GM12878 (cell line): ENCODE results near the gene FAM120B.

Source experiments
- CTCF ChIP-seq, 3 experiments: IDR thresholded peaks in 2 of 3; conservative IDR thresholded peaks in 1 of 3; 2 replicates each; pipeline ENCODE4 v1.5.1; 2011; ENCODE audit warnings: low read depth in 3 of 3, low read length in 3 of 3, mild to moderate bottlenecking in 3 of 3, control low read depth in 2 of 3, moderate library complexity in 2 of 3, inconsistent platforms in 1 of 3, mixed read lengths in 1 of 3; ENCODE audit not compliant: control insufficient read depth in 2 of 3, insufficient read depth in 1 of 3; ENCODE audit errors: extremely low read depth in 1 of 3
- HCFC1 ChIP-seq: fragments of 150-350 bp; IDR thresholded peaks from 2 replicates; pipeline ENCODE4 v1.6.1; 2014; ENCODE audit warnings: low read length
- JUND ChIP-seq: IDR thresholded peaks from 2 replicates; pipeline ENCODE4 v1.6.1; 2012; ENCODE audit warnings: low read depth, mild to moderate bottlenecking, low read length, improper control_type of control experiment, moderate library complexity
- POLR2AphosphoS5 ChIP-seq: IDR thresholded peaks from 2 replicates; pipeline ENCODE4 v1.6.1; 2011; ENCODE audit warnings: mild to moderate bottlenecking, low read length, inconsistent platforms
- SMAD5 ChIP-seq: IDR thresholded peaks from 2 replicates; pipeline ENCODE4 v1.6.1; 2016; ENCODE audit warnings: antibody characterized with exemption, low read depth
- TAF1 ChIP-seq: IDR thresholded peaks from 2 replicates; pipeline ENCODE4 v1.6.1; 2011; ENCODE audit warnings: mild to moderate bottlenecking, low read depth, low read length, borderline replicate concordance

DNA sequence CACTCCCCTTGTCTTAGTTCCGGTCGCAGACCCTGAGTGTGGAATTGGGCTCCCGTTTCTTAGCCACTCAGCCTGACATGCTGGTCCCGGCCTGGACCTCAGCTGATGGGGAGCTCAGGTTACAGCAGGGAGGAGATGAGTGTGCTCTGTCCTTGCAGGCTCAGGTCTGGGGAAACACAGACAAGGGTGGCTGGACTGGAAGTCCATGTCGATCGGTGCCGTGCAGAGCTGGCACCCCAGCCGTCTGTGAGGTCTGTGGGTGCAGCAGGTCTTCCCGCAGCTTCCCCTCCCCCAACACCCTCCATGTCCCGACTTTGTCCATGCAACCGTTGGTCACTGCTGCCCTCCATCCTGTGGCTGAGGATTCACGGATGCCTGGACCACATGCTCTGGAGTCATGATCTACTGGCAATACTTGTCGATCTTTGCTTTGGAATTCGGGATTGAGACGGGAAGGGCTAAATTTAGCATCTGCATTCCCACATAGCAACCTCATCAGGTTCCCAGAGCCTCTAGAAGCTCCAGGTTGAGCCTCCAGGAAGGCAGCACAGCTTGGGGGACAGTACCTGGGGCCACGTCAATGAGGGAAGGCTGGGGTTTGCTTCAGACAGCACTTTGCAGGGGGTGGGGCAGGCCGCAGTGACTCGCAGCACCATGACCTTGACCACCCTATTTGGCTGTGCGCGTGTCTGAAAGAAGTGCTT is 127.7 kb downstream of the FAM120B start:
- TF ChIP-seq SMAD5 (no peak), HCFC1 (no peak), JUND (no peak), TAF1 (no peak), POLR2AphosphoS5 (no peak), CTCF (IDR thresholded peaks at IDR 0.05 in 2 of 3, conservative IDR thresholded peaks at IDR 0.05 in 1 of 3; ENCODE audit: control insufficient read depth in 2 of 3, extremely low read depth in 1 of 3, insufficient read depth in 1 of 3, low read depth in 3 of 3, low read length in 3 of 3) (no peak)
